ENCODE data around the gene TBX2. TPM values are rescaled to one million over a fixed set of nuclear protein-coding genes. Genes with fewer than 3 reads are reported as not detected.

The TBX2 gene
- total and polyA plus RNA-seq, 9 of the 15 experiments (the other 6 are each of a cell fraction or from before 2014, with no cell fraction given): 0.18 TPM; not detected in 8

GRCh38 chr17:61387511-61388305, 11.9 kb upstream of the TBX2 start:
- intact Hi-C loops (cut with micrococcal nuclease): no loop called here
- in situ Hi-C loops (cut with MboI): no loop called here
- CTCF ChIA-PET (ENCODE audit: low intra/inter-chr PET ratio): no interaction called here

More at GRCh38 chr17:61387511-61388305, 11.9 kb upstream of the TBX2 start:
- Histone ChIP-seq H3K9ac (ENCODE audit: insufficient read depth in 1 of 2, low read depth in 2 of 2, low read length in 2 of 2) (no peak overlapping the region), H3K9me3 (replicated peaks; ENCODE audit: control insufficient read depth, insufficient read depth, low read depth, low read length) (no peaks in the 10 kb centered on the region), H3K79me2 (ENCODE audit: control insufficient read depth, insufficient read depth, low read length) (no peaks in the 10 kb centered on the region), H4K20me1 (replicated peaks; ENCODE audit: control insufficient read depth, insufficient read depth, low read length) (0 out of 2 replicates have a peak, but pooled peaks cover 17% of the 10 kb centered on the region), H3K36me3 (ENCODE audit: control insufficient read depth, insufficient read depth, low read length) (no peaks in the 10 kb centered on the region), H3K27ac (ENCODE audit: extremely low read depth, low read depth, low read length) (no peak overlapping the region), H3K4me1 (replicated peaks in 1 of 2; ENCODE audit: control insufficient read depth in 2 of 2, insufficient read depth in 2 of 2, low read length in 2 of 2) (peaks cover 0 to 10% of the 10 kb centered on the region in 2 experiments; a peak in 2 of 5 replicates), H2AFZ (ENCODE audit: low read depth, low read length) (no peak overlapping the region), H3K4me3 (no peak overlapping the region), H3K9me1 (ENCODE audit: control insufficient read depth, insufficient read depth, low read length) (no peaks in the 10 kb centered on the region), H3K4me2 (ENCODE audit: insufficient read depth, low read length) (no peak overlapping the region), H3K27me3 (ENCODE audit: control insufficient read depth in 2 of 2, insufficient read depth in 2 of 2, low read length in 2 of 2) (peaks cover 0 to 69% of the 10 kb centered on the region in 2 experiments; a peak in 3 of 5 replicates)
- DNase-seq (ENCODE audit: extremely low read depth in 1 of 4, low spot score in 3 of 4) (no peak), ATAC-seq (no peak), FAIRE-seq (no peak)
- BruUV-seq (replicated peaks): no TSS peak
- TF ChIP-seq RREB1 (CRISPR knock-in tag; IDR thresholded peaks at IDR 0.05): no peak
- no peak for TF ChIP-seq CBX1 (IDR thresholded peaks at IDR 0.05; ENCODE audit: low read depth)
- TF ChIP-seq SMAD2 (IDR thresholded peaks at IDR 0.05; ENCODE audit: low read depth, low read length): no peak
- no peak for TF ChIP-seq CTCF (IDR thresholded peaks at IDR 0.05 in 2 of 3, conservative IDR thresholded peaks at IDR 0.05 in 1 of 3; ENCODE audit: insufficient read depth in 2 of 3, low read depth in 1 of 3, low read length in 3 of 3)
- TF ChIP-seq ATF7 (IDR thresholded peaks at IDR 0.05): no peak
- no peak for TF ChIP-seq NFE2 (IDR thresholded peaks at IDR 0.05; ENCODE audit: low read depth)
- TF ChIP-seq ZNF764 (CRISPR knock-in tag; IDR thresholded peaks at IDR 0.05; ENCODE audit: low read depth): no peak
- no peak for TF ChIP-seq RCOR1 (IDR thresholded peaks at IDR 0.05; ENCODE audit: borderline replicate concordance in 1 of 2, low read depth in 2 of 2, low read length in 2 of 2)
- TF ChIP-seq ZC3H11A (IDR thresholded peaks at IDR 0.05; ENCODE audit: low read depth, low read length): no peak
- TF ChIP-seq ZBTB49 (CRISPR knock-in tag; IDR thresholded peaks at IDR 0.05; ENCODE audit: borderline replicate concordance): no peak
- POLR2A ChIA-PET: interaction anchor here (0.6 kb wide), 2 partner anchors 448 to 708 kb away, joined by 3 to 4 read pairs; no protein-coding TSS in a partner anchor
- 9% methylated on average over 11 of the region's 11 CpGs for WGBS (ENCODE audit: insufficient coverage, low coverage, missing lambda C conversion rate)
